Measurements from ENCODE around the gene RBP4. TPM values are rescaled to one million over a fixed set of nuclear protein-coding genes. Genes with fewer than 3 reads are reported as not detected.

RBP4 gene
- total and polyA plus RNA-seq, 10 of the 15 experiments (the other 5 are each of a cell fraction or from before 2014, with no cell fraction given): 1.2 TPM; not detected in 9

DNA sequence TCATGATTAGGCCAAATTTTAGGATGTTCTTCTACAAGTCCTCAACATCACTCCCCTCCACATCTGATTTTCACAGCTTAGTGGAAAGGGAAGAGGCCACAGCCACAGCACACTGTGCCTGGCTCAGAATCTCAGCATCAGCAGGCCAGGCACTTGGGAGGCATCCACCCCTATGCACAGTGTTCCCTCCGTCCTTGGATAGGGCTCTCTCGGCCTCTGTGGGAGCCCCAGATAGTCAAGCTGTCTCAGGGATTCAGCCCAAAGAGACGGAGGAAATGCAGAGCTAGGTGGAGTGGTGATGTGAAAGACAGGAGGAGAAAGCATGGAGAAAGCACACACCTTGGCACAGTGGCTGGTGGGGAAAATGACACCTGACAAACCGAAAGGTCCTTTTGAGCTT lies 1.3 kb downstream of the RBP4 start:
- ChIA-PET SMC1A (ENCODE audit: uncharacterized antibody, unreplicated experiment) (interaction anchor here (0.7 kb wide), 1 partner anchor 46 kb away, joined by 3 read pairs; no protein-coding TSS in a partner anchor), CTCF (no interaction called here), POLR2A (no interaction called here), RAD21 (ENCODE audit: unreplicated experiment) (no interaction called here)
- no peak for TF ChIP-seq PAX5 (IDR thresholded peaks at IDR 0.05; ENCODE audit: borderline replicate concordance, low read depth, low read length)
- no peak for TF ChIP-seq MEF2A (IDR thresholded peaks at IDR 0.05; ENCODE audit: insufficient read depth, low read depth, low read length)
- no peak for TF ChIP-seq CHD4 (IDR thresholded peaks at IDR 0.05)
- in situ Hi-C loops (cut with MboI) (no loop called here), intact Hi-C loops (cut with micrococcal nuclease; ENCODE audit: unreplicated experiment) (no loop called here)
- no peak for FAIRE-seq
- DNase-seq (ENCODE audit: low read depth, low spot score): no peak
- H3K27ac ChIP-seq (ENCODE audit: control insufficient read depth, insufficient read depth): no peak overlapping the region
- ATAC-seq: no peak
- H3K4me2 ChIP-seq (ENCODE audit: control insufficient read depth, insufficient read depth): no peak overlapping the region
- no peak overlapping the region for H3K4me3 ChIP-seq
- H4K20me1 ChIP-seq (ENCODE audit: control insufficient read depth, insufficient read depth): no peaks in the 10 kb centered on the region
- no peaks in the 10 kb centered on the region for H3K9me3 ChIP-seq (replicated peaks; ENCODE audit: control insufficient read depth, insufficient read depth, low read length)
- no peaks in the 10 kb centered on the region for H3K4me1 ChIP-seq (ENCODE audit: control insufficient read depth, insufficient read depth, low read length)
- no peaks in the 10 kb centered on the region for H3K79me2 ChIP-seq (ENCODE audit: control insufficient read depth, insufficient read depth, low read length)
- 13% methylated on average over 4 of the region's 4 CpGs for WGBS (ENCODE audit: insufficient coverage, insufficient replicate concordance, low lambda C conversion rate, missing lambda C conversion rate)
- H2AFZ ChIP-seq (ENCODE audit: control insufficient read depth, low read depth, low read length): no peak overlapping the region
- H3K9ac ChIP-seq (ENCODE audit: control insufficient read depth, insufficient read depth, low read length): no peak overlapping the region
- H3K36me3 ChIP-seq (ENCODE audit: control insufficient read depth in 2 of 2, insufficient read depth in 2 of 2, low read length in 1 of 2): no peaks in the 10 kb centered on the region
- BruUV-seq (replicated peaks): no TSS peak
- peaks cover 6% of the 10 kb centered on the region in 2 experiments; a peak in 3 of 4 replicates for H3K27me3 ChIP-seq (replicated peaks in 1 of 2; ENCODE audit: control insufficient read depth in 2 of 2, insufficient read depth in 2 of 2, low read length in 1 of 2)

DNA sequence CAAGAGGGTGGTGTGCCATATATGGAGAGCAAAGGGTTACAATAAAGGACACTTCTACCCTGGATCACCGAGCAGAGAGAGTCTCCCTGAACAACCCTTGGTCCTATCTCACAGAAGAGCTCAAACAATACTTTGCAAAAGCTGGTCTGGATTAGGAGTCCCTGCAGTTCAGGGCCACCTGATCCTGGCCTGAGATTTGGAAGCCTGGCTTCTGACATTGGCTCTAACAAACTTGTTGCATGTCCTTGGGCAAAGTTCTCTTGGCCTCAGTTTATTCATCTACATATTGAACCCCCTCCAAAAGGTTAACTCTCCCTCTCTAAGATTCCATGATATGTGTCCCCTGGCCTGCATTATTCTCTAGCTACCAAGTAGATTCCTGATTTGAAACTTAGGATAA lies 1.7 kb downstream of the RBP4 start:
- RAD21 ChIA-PET (ENCODE audit: unreplicated experiment): no interaction called here
- intact Hi-C loops (cut with micrococcal nuclease; ENCODE audit: unreplicated experiment): no loop called here
- SMC1A ChIA-PET (ENCODE audit: uncharacterized antibody, unreplicated experiment): interaction anchor here (0.7 kb wide), 1 partner anchor 46 kb away, joined by 3 read pairs; no protein-coding TSS in a partner anchor

More for the DNA sequence above, 1.7 kb downstream of the RBP4 start:
- no peaks in the 10 kb centered on the region for H3K9me3 ChIP-seq (replicated peaks; ENCODE audit: control insufficient read depth, insufficient read depth, low read length)
- H3K4me1 ChIP-seq (ENCODE audit: control insufficient read depth, insufficient read depth, low read length): no peaks in the 10 kb centered on the region
- WGBS (ENCODE audit: insufficient coverage, insufficient replicate concordance, low lambda C conversion rate, missing lambda C conversion rate): 0% methylated on average over 1 of the region's 1 CpG
- FAIRE-seq (no peak), ATAC-seq (no peak), DNase-seq (ENCODE audit: low read depth, low spot score) (no peak)
- ChIA-PET POLR2A (no interaction called here), CTCF (no interaction called here)
- H3K4me3 ChIP-seq: no peak overlapping the region
- H3K27me3 ChIP-seq (replicated peaks in 1 of 2; ENCODE audit: control insufficient read depth in 2 of 2, insufficient read depth in 2 of 2, low read length in 1 of 2): peaks cover 6% of the 10 kb centered on the region in 2 experiments; a peak in 3 of 4 replicates
- no peak overlapping the region for H3K9ac ChIP-seq (ENCODE audit: control insufficient read depth, insufficient read depth, low read length)
- no peaks in the 10 kb centered on the region for H3K79me2 ChIP-seq (ENCODE audit: control insufficient read depth, insufficient read depth, low read length)
- no peaks in the 10 kb centered on the region for H3K36me3 ChIP-seq (ENCODE audit: control insufficient read depth in 2 of 2, insufficient read depth in 2 of 2, low read length in 1 of 2)
- H3K27ac ChIP-seq (ENCODE audit: control insufficient read depth, insufficient read depth): no peak overlapping the region
- no TSS peak for BruUV-seq (replicated peaks)
- no peak for TF ChIP-seq TBL1XR1 (IDR thresholded peaks at IDR 0.05; ENCODE audit: low read depth, low read length)
- no peak overlapping the region for H2AFZ ChIP-seq (ENCODE audit: control insufficient read depth, low read depth, low read length)
- no peaks in the 10 kb centered on the region for H4K20me1 ChIP-seq (ENCODE audit: control insufficient read depth, insufficient read depth)
- in situ Hi-C loops (cut with MboI): no loop called here
- H3K4me2 ChIP-seq (ENCODE audit: control insufficient read depth, insufficient read depth): no peak overlapping the region
